Transverse colon (tissue), 4 donors: ENCODE measurements around the gene EIF2S2.
"Not testable (repeated sequence)": the region's sequence is repeated elsewhere in the genome, so short reads cannot be mapped to it uniquely, and the experiment has no call there.

Source experiments
- POLR2A ChIP-seq: fragments of 450-650 bp; IDR thresholded peaks from one replicate; pipeline ENCODE4 v1.6.1; 2016; ENCODE audit warnings: antibody characterized with exemption, mild to moderate bottlenecking, moderate library complexity
- POLR2AphosphoS5 ChIP-seq, 3 donors: sonication (generic); formaldehyde crosslinking; IDR thresholded peaks; one replicate each; pipeline ENCODE4 v1.6.1; 2016; ENCODE audit warnings: antibody characterized with exemption in 3 of 3
- TF ChIP-seq, protein P1 (sequence below), 5 experiments: fragments of 200-600 bp in 3 of 5; fragments of 450-650 bp in 2 of 5; sonication (generic) in 3 of 5; IDR thresholded peaks; 1 replicate in 2 of 5; 2 replicates in 3 of 5; pipeline ENCODE4 v1.5.1; 2016 to 2017; ENCODE audit warnings: antibody characterized with exemption in 5 of 5, inconsistent platforms in 3 of 5, mild to moderate bottlenecking in 2 of 5, moderate library complexity in 1 of 5

DNA sequence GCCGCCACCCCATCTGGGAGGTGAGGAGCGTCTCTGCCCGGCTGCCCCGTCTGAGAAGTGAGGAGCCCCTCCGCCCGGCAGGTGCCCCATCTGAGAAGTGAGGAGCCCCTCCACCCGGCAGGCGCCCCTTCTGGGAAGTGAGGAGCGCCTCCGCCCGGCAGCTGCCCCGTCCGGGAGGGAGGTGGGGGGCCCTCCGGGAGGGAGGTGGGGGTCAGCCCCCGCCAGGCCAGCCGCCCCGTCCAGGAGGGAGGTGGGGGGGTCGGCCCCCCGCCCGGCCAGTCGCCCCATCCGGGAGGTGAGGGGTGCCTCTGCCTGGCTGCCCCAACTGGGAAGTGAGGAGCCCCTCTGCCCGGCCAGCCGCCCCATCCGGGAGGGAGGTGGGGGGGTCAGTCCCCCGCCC lies 20.4 kb upstream of the EIF2S2 start:
- TF ChIP-seq POLR2AphosphoS5 (IDR thresholded peaks at IDR 0.05); POLR2A: not testable (repeated sequence)
- TF ChIP-seq, protein P1, sequence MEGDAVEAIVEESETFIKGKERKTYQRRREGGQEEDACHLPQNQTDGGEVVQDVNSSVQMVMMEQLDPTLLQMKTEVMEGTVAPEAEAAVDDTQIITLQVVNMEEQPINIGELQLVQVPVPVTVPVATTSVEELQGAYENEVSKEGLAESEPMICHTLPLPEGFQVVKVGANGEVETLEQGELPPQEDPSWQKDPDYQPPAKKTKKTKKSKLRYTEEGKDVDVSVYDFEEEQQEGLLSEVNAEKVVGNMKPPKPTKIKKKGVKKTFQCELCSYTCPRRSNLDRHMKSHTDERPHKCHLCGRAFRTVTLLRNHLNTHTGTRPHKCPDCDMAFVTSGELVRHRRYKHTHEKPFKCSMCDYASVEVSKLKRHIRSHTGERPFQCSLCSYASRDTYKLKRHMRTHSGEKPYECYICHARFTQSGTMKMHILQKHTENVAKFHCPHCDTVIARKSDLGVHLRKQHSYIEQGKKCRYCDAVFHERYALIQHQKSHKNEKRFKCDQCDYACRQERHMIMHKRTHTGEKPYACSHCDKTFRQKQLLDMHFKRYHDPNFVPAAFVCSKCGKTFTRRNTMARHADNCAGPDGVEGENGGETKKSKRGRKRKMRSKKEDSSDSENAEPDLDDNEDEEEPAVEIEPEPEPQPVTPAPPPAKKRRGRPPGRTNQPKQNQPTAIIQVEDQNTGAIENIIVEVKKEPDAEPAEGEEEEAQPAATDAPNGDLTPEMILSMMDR (IDR thresholded peaks at IDR 0.05), result not testable (repeated sequence)
